GM18907 (cell line): ENCODE results near the gene GTF2A2.
"Not testable (repeated sequence)": the region's sequence is repeated elsewhere in the genome, so short reads cannot be mapped to it uniquely, and the experiment has no call there.

Experiments used
- ATAC-seq: cut with Tn5 transposase; IDR thresholded peaks from one replicate; pipeline ENCODE4 v1.9.1; 2021; ENCODE audit warnings: mild to moderate bottlenecking, moderate library complexity; ENCODE audit not compliant: unreplicated experiment

The GTF2A2 gene

GRCh38 chr15:59656897-59657634, at the start of gene GTF2A2:
TSS of gene GTF2A2 (minus strand) at chr15:59657515. CDS start at chr15:59652277, 5,238 bp downstream.
- ATAC-seq: peak; percentile 98

- no peak for ATAC-seq
Observed at GRCh38 chr15:59703979-59704796, 46.9 kb upstream of the GTF2A2 start.

GRCh38 chr15:59702351-59702750, 45.0 kb upstream of the GTF2A2 start:
- ATAC-seq: no peak

GRCh38 chr15:59701880-59702279, 44.6 kb upstream of the GTF2A2 start:
- ATAC-seq: no peak

GRCh38 chr15:59699810-59700431, 42.6 kb upstream of the GTF2A2 start:
- no peak for ATAC-seq

GRCh38 chr15:59698065-59698464, 40.8 kb upstream of the GTF2A2 start:
- ATAC-seq: not testable (repeated sequence)

GRCh38 chr15:59696332-59696731, 39.0 kb upstream of the GTF2A2 start:
- ATAC-seq: no peak

GRCh38 chr15:59694779-59695178, 37.5 kb upstream of the GTF2A2 start:
- ATAC-seq: no peak

GRCh38 chr15:59691194-59691805, 34.0 kb upstream of the GTF2A2 start:
- no peak for ATAC-seq

- ATAC-seq: no peak
Observed at GRCh38 chr15:59689626-59690236, 32.4 kb upstream of the GTF2A2 start.

GRCh38 chr15:59688782-59689625, 31.7 kb upstream of the GTF2A2 start, which contains the start of gene BNIP2:
TSS of gene BNIP2 (minus strand) at chr15:59689320. CDS start at chr15:59682457, 6,863 bp downstream.
- ATAC-seq: peak; percentile 81

- no peak for ATAC-seq
Observed at GRCh38 chr15:59688423-59688781, 31.1 kb upstream of the GTF2A2 start.

- no peak for ATAC-seq
Observed at GRCh38 chr15:59687836-59688235, 30.5 kb upstream of the GTF2A2 start.

GRCh38 chr15:59686389-59686788, 29.1 kb upstream of the GTF2A2 start:
- ATAC-seq: peak; percentile 31

- ATAC-seq: no peak
Observed at GRCh38 chr15:59685737-59686297, 28.5 kb upstream of the GTF2A2 start.

- ATAC-seq: no peak
Observed at GRCh38 chr15:59680870-59681269, 23.6 kb upstream of the GTF2A2 start.

- ATAC-seq: no peak
Observed at GRCh38 chr15:59680346-59680745, 23.0 kb upstream of the GTF2A2 start.

GRCh38 chr15:59678620-59679019, 21.3 kb upstream of the GTF2A2 start:
- no peak for ATAC-seq

- ATAC-seq: no peak
Observed at GRCh38 chr15:59678172-59678571, 20.9 kb upstream of the GTF2A2 start.

GRCh38 chr15:59676565-59676964, 19.2 kb upstream of the GTF2A2 start:
- ATAC-seq: no peak
